GM23248 (cell line): Measurements from ENCODE around the gene SLC5A10. TPM values are rescaled to one million over a fixed set of nuclear protein-coding genes. Genes with fewer than 3 reads are reported as not detected.

ENCODE experiments used
- DNase-seq: peaks from one replicate; pipeline ENCODE4 v3.0.0-alpha.2; 2015
- H2AFZ ChIP-seq: fragments of 200-600 bp; sonication (generic); 2 replicates; pipeline ENCODE4 v1.6.1; 2016; ENCODE audit warnings: antibody characterized with exemption
- H3F3A ChIP-seq: fragments of 200-600 bp; sonication (generic); 2 replicates; pipeline ENCODE4 v1.6.1; 2016; ENCODE audit warnings: mild to moderate bottlenecking, antibody characterized with exemption, mixed run types; ENCODE audit not compliant: insufficient read depth
- H3K27ac ChIP-seq: fragments of 200-600 bp; sonication (generic); 2 replicates; pipeline ENCODE4 v1.5.1; 2016; ENCODE audit warnings: mild to moderate bottlenecking
- H3K27me3 ChIP-seq: fragments of 200-600 bp; sonication (generic); replicated peaks from 2 replicates; pipeline ENCODE4 v1.6.1; 2016; ENCODE audit warnings: mild to moderate bottlenecking; ENCODE audit not compliant: insufficient read depth
- H3K36me3 ChIP-seq: fragments of 200-600 bp; sonication (generic); 2 replicates; pipeline ENCODE4 v1.6.1; 2016; ENCODE audit warnings: low read depth, mild to moderate bottlenecking
- H3K4me1 ChIP-seq: fragments of 200-600 bp; sonication (generic); 2 replicates; pipeline ENCODE4 v1.6.1; 2016; ENCODE audit warnings: mild to moderate bottlenecking; ENCODE audit not compliant: insufficient read depth
- H3K4me2 ChIP-seq: fragments of 200-600 bp; sonication (generic); one replicate; pipeline ENCODE4 v1.6.1; 2016; ENCODE audit warnings: mild to moderate bottlenecking; ENCODE audit not compliant: unreplicated experiment
- H3K4me3 ChIP-seq: fragments of 200-600 bp; sonication (generic); 2 replicates; pipeline ENCODE4 v1.5.1; 2016; ENCODE audit warnings: mild to moderate bottlenecking
- H3K79me2 ChIP-seq: fragments of 200-600 bp; sonication (generic); 2 replicates; pipeline ENCODE4 v1.6.1; 2016; ENCODE audit warnings: mild to moderate bottlenecking; ENCODE audit not compliant: insufficient read depth
- H3K9ac ChIP-seq: fragments of 200-600 bp; sonication (generic); 2 replicates; pipeline ENCODE4 v1.6.1; 2016; ENCODE audit warnings: mild to moderate bottlenecking
- H3K9me2 ChIP-seq: fragments of 200-600 bp; sonication (generic); 2 replicates; pipeline ENCODE4 v1.6.1; 2016; ENCODE audit warnings: mixed run types, mild to moderate bottlenecking, moderate library complexity; ENCODE audit not compliant: insufficient read depth
- H3K9me3 ChIP-seq: fragments of 200-600 bp; sonication (generic); one replicate; pipeline ENCODE4 v1.6.1; 2017; ENCODE audit warnings: low read depth
- H4K20me1 ChIP-seq: fragments of 200-600 bp; sonication (generic); 2 replicates; pipeline ENCODE4 v1.6.0; 2016; ENCODE audit not compliant: insufficient read depth
- EZH2 ChIP-seq: fragments of 200-600 bp; sonication (generic); IDR thresholded peaks from 2 replicates; pipeline ENCODE4 v1.6.1; 2018; ENCODE audit warnings: antibody characterized with exemption, mild to moderate bottlenecking; ENCODE audit not compliant: insufficient read depth, poor library complexity, severe bottlenecking
- EZH2phosphoT487 ChIP-seq: fragments of 200-600 bp; sonication (generic); IDR thresholded peaks from 2 replicates; pipeline ENCODE4 v1.6.1; 2018; ENCODE audit warnings: antibody characterized with exemption, moderate library complexity, mild to moderate bottlenecking, low read depth; ENCODE audit not compliant: insufficient read depth
- WGBS, 2 experiments: methylation state at CpG; one replicate each; pipeline ENCODE4 v1.1.6; 2015 to 2017; ENCODE audit warnings: low lambda C conversion rate in 2 of 2, low coverage in 1 of 2; ENCODE audit errors: missing lambda C conversion rate in 2 of 2; 5-methylcytosine and 5-hydroxymethylcytosine counted together
- in situ Hi-C: fragments of 300-500 bp; cut with MboI; formaldehyde crosslinking; loops from 2 replicates; pipeline ENCODE4 v1.15.0; 2020
- polyA plus RNA-seq: library from polyadenylated mRNA; unstranded; fragments of >200 nt; fragmentation: Nextera tagmentation; extraction: Ambion mirVana; gene quantifications from 2 replicates; pipeline ENCODE4 v1.2.1, GENCODE V29; 2016
- total RNA-seq: library from RNA; depleted of rRNA; stranded (reverse); fragments of >200 nt; shearing (Covaris generic); gene quantifications from 2 replicates; pipeline ENCODE4 v1.2.3, GENCODE V29; 2014

SLC5A10 gene
- total and polyA plus RNA-seq, 2 experiments from 2014 or later: 0.10 TPM; not detected in 1

- H3F3A ChIP-seq: no peaks in the 10 kb centered on the region
- no peak overlapping the region for H2AFZ ChIP-seq
- TF ChIP-seq EZH2phosphoT487: no peak
- no peak for TF ChIP-seq EZH2
- DNase-seq: no peak
- no peak overlapping the region for H3K4me2 ChIP-seq
- no peak overlapping the region for H3K4me3 ChIP-seq
- H3K79me2 ChIP-seq: peaks cover 99% of the 10 kb centered on the region
- no peak overlapping the region for H3K9ac ChIP-seq
- H3K27ac ChIP-seq: no peak overlapping the region
- 0 out of 2 replicates have a peak, but pooled peaks cover 7% of the 10 kb centered on the region for H3K36me3 ChIP-seq
- no peaks in the 10 kb centered on the region for H3K4me1 ChIP-seq
- H3K27me3 ChIP-seq: no peaks in the 10 kb centered on the region
- in situ Hi-C loops: loop anchor here (10.0 kb wide), 1 partner anchor 60 kb away; no protein-coding TSS in a partner anchor
- no peaks in the 10 kb centered on the region for H3K9me2 ChIP-seq
- no peaks in the 10 kb centered on the region for H4K20me1 ChIP-seq
- no peaks in the 10 kb centered on the region for H3K9me3 ChIP-seq
- 10 to 17% methylated on average over 1 of the region's 1 CpG for WGBS, 2 experiments
These were observed 42.7 kb downstream of the SLC5A10 start for GRCh38 chr17:18994631-18995030.

- H3K79me2 ChIP-seq: peaks cover 99% of the 10 kb centered on the region
- DNase-seq: no peak
These were observed 43.3 kb downstream of the SLC5A10 start for GRCh38 chr17:18995220-18995619.

GRCh38 chr17:18996458-18996857, 44.5 kb downstream of the SLC5A10 start:
- Histone ChIP-seq H4K20me1 (no peaks in the 10 kb centered on the region), H3F3A (no peaks in the 10 kb centered on the region), H3K9me2 (no peaks in the 10 kb centered on the region), H3K9ac (no peak overlapping the region), H3K9me3 (no peaks in the 10 kb centered on the region), H3K4me1 (peaks cover 4% of the 10 kb centered on the region; the same call in 1 of the 2 replicates), H3K27me3 (no peaks in the 10 kb centered on the region), H3K36me3 (0 out of 2 replicates have a peak, but pooled peaks cover 7% of the 10 kb centered on the region), H2AFZ (no peak overlapping the region), H3K4me3 (no peak overlapping the region), H3K4me2 (no peak overlapping the region), H3K27ac (no peak overlapping the region), H3K79me2 (peaks cover 99% of the 10 kb centered on the region)
- in situ Hi-C loops: loop anchor here (10.0 kb wide), 1 partner anchor 62 kb away; no protein-coding TSS in a partner anchor
- WGBS, 2 experiments: 87 to 91% methylated on average over 2 of the region's 2 CpGs
- TF ChIP-seq EZH2phosphoT487 (no peak), EZH2 (no peak)
- DNase-seq: no peak

More at GRCh38 chr17:18995220-18995619, 43.3 kb downstream of the SLC5A10 start:
- H3K9ac ChIP-seq: no peak overlapping the region
- no peak overlapping the region for H3K27ac ChIP-seq
- H4K20me1 ChIP-seq: no peaks in the 10 kb centered on the region
- TF ChIP-seq EZH2phosphoT487: no peak
- TF ChIP-seq EZH2: no peak
- no peak overlapping the region for H2AFZ ChIP-seq
- H3K36me3 ChIP-seq: 0 out of 2 replicates have a peak, but pooled peaks cover 7% of the 10 kb centered on the region
- H3K4me3 ChIP-seq: no peak overlapping the region
- in situ Hi-C loops: loop anchor here (10.0 kb wide), 1 partner anchor 60 kb away; no protein-coding TSS in a partner anchor
- no peaks in the 10 kb centered on the region for H3F3A ChIP-seq
- 70 to 78% methylated on average over 3 of the region's 3 CpGs for WGBS, 2 experiments
- H3K9me3 ChIP-seq: no peaks in the 10 kb centered on the region
- no peaks in the 10 kb centered on the region for H3K9me2 ChIP-seq
- no peaks in the 10 kb centered on the region for H3K27me3 ChIP-seq
- no peak overlapping the region for H3K4me2 ChIP-seq
- H3K4me1 ChIP-seq: no peaks in the 10 kb centered on the region

GRCh38 chr17:18997650-18998196, 45.8 kb downstream of the SLC5A10 start:
- Histone ChIP-seq H4K20me1 (no peaks in the 10 kb centered on the region), H3K9ac (no peak overlapping the region), H3K27me3 (no peaks in the 10 kb centered on the region), H2AFZ (no peak overlapping the region), H3K4me2 (no peak overlapping the region), H3K79me2 (peaks cover 100% of the 10 kb centered on the region), H3K4me3 (no peak overlapping the region), H3F3A (no peaks in the 10 kb centered on the region), H3K36me3 (0 out of 2 replicates have a peak, but pooled peaks cover 7% of the 10 kb centered on the region), H3K9me2 (no peaks in the 10 kb centered on the region), H3K4me1 (peaks cover 16% of the 10 kb centered on the region), H3K9me3 (no peaks in the 10 kb centered on the region), H3K27ac (no peak overlapping the region)
- whole genome bisulfite sequencing, 2 experiments: 78 to 83% methylated on average over 6 of the region's 6 CpGs
- in situ Hi-C loops: loop anchor here (10.0 kb wide), 1 partner anchor 63 kb away; no protein-coding TSS in a partner anchor
- no peak for DNase-seq
- no peak for TF ChIP-seq EZH2
